GM21825 (cell line): ENCODE measurements around the gene DDX51.
"Not testable (repeated sequence)": the region's sequence is repeated elsewhere in the genome, so short reads cannot be mapped to it uniquely, and the experiment has no call there.

Experiments
- ATAC-seq: cut with Tn5 transposase; IDR thresholded peaks from one replicate; pipeline ENCODE4 v1.9.1; 2021; ENCODE audit warnings: mild to moderate bottlenecking, moderate library complexity; ENCODE audit not compliant: unreplicated experiment

Gene DDX51

DNA sequence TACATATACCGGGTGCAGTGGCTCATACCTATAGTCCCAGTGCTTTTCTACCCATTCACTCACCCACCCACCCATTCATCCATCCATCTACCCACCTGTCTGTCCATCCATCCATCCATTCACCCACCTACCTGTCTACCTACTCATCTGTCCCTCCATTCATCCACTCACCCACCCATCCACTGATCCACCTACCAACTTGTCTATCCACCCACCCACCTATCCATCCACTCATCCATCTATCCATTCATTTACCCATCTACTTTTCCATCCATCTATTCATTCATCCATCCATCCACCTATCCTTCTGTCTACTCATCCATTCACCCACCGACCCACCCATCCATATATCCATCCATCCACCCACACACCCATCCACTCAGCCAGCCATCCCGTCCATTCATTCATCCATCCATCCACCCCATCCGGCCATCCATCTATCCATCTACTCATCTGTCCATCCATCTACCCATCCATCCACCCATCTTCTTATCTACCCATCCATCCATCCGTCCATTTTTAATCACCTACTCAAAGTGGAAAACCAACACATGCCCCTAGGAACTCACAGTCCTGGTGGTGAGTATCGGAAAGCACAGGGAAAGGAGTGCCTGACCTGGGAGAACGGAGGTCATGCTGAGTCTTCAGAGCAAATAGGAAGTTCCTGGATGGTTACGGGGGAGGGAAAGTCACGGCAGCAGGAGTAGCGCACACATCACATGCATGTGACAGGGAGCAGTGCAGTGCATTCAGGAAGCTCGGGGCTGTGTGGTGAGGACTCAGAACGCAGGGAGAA lies 20.0 kb downstream of the DDX51 start:
- ATAC-seq, result no peak

- no peak for ATAC-seq
Observed at GRCh38 chr12:132121283-132121682, 22.8 kb downstream of the DDX51 start.

DNA sequence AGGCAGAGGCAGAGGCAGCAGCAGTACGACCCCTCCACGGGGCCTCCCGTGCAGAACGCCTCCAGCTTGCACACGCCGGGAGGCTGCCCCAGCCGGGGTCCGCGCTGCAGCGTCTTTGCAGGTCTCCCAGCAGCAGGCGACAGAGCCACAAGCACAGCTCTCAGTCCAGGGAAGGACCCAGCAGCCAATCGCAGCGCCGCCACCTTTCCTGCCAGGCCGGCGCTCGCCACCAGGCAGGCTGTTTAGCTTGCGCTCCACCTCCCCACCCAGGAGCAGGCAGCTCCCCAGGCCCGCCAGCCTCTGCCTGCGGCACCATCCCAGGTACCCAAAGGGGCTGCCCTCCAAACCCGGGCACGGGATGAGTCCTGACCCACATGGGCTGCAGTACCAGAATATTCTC lies 25.2 kb downstream of the DDX51 start:
- ATAC-seq, result no peak

GRCh38 chr12:132117558-132117875 lies 26.6 kb downstream of the DDX51 start:
- ATAC-seq, result no peak

DNA sequence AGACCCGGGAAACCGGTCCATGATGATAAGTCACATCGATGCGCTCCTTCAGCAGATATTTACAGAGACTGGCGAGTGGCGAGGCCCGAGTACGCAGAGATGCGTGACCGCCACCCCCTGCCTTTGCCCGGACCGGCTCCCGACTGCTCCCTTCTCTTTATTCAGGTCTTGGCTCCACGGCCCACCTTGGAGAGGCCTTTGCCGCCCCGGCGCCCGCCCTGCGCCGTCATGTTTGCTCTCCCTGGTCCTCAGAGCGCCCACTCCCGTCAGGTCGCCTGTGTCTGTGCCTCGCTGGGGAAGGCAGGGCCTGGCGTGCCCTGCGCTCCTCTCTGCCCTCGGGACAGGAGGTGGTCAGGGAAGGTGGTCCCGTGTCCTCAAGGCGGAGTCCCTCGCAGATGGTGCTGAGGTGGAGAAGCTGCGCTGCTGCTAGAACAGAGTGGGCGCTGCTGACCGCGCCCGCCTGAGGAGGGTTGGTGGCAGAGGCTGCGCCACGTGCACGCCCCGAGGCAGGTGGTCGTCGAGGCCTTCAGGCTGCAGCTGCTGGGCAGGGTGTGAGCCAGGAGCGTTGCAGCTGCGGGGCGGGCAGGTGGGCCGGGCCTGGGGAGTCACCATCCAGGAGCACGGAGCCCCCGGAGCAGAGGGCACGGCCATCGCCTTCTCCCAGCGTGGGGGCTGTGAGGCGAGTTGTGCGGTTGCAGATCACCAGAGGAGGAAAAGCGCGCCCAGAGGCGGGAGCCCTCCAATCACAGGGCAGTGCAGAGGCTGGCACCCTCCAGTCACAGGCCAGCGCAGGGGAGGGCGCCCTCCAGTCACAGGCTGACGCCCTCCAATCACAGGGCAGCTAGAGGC lies 27.2 kb downstream of the DDX51 start:
- ATAC-seq, result no peak

GRCh38 chr12:132115500-132115899 lies 28.6 kb downstream of the DDX51 start:
- ATAC-seq, result no peak

DNA sequence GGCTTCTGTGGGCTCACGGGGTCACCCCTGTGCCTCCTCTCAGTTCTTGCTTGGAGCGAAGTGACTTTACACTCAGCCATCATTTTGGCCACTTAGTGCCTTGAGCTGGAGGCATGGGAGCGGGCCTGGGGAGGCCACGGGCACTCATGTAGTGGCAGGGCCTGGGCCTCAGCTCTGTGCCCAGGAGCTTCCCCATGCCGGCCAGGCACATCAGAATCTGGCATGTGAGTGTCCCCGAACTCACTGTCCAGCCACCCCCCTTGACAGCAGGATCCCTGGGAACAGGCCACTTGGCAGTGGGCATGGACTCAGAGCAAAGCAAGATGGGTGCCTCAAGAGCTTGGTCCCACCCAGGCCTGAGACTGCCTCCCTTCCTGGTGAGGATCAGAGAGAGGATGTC lies 29.5 kb downstream of the DDX51 start:
- ATAC-seq, result no peak

DNA sequence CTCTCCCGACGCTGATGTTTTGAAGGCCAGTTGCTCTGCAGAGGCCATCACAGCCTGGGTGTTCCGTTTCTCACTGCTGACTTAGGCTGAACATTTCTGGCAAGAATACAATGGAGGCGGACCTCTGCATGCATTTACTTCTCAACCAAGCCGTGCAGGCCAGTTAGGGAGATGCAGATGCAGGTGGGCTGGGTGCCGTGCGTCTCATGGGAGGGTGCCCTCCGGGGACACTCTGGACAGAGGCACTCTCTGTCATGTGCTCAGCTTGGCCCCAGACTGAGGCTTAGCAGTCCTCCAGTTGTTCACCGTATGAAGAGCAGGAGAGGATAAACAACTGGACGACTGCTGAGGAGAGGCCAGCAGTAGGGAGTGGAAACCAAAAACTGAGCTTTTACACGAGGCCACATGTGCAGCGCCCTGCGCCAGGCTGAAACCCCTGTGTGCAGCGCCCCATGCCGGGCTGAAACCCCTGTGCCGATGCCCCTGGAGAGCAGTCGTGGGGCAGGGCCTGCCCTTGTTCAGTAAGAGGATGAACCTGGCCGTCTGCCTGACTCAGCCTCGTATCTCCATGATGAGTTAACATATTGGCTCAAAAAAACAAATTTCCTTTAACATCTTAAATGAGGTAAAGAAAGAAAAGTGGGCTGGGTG lies 32.3 kb downstream of the DDX51 start:
- ATAC-seq, result no peak

GRCh38 chr12:132110677-132111076 lies 33.4 kb downstream of the DDX51 start:
- ATAC-seq, result no peak

DNA sequence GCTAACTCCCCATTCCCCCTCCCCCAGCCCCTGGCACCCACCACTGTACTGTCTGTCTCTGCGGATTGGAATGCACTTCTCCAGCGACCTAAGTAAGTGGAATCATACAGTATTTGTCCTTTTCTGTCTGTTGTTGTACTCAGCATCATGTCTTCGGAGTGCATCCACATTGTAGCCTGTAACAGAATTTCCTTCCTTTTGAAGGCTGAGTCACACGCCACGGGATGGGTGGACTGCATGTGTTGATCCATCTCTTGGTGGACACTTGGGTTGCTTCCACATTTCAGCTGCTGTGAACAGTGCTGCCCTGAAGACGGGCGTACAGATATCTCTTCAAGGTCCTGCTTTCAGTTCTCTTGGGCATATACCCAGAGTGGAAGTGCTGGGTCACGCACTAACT lies 34.4 kb downstream of the DDX51 start:
- no peak for ATAC-seq

DNA sequence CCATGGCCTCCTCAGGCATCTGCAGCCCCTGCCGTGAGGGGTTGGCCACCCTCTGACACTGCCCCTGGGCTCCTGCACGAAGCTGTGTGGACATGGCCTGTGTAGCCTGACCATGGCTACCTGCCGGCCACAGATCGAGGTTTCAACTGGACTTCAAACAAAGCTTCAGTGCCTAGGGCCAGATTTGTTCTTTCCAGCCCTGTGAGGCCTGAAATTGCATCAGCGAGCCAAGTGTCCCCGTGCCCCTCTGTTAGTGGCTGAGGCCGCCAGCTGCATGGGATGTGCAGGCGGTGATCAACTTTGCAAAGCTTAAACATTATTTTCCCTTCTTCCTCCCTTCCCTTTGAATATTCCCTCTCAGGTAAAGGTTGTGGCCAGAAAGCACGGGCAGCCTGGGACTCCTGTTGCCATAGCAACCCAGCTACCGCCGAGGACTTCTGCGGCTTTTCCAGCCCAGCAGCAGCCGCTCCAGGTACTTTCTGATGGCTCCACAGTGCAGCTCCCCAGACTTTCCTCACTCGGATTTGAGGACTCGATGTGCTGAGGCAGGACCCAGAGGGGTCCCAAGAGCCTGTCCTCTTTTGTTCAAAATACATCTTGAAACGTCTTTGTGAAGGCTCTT lies 35.8 kb downstream of the DDX51 start:
- no peak for ATAC-seq

- no peak for ATAC-seq
Observed at GRCh38 chr12:132106921-132107320, 37.2 kb downstream of the DDX51 start.

GRCh38 chr12:132105467-132105866 lies 38.7 kb downstream of the DDX51 start:
- no peak for ATAC-seq

GRCh38 chr12:132103542-132104308 lies 40.4 kb downstream of the DDX51 start:
- ATAC-seq, result no peak

DNA sequence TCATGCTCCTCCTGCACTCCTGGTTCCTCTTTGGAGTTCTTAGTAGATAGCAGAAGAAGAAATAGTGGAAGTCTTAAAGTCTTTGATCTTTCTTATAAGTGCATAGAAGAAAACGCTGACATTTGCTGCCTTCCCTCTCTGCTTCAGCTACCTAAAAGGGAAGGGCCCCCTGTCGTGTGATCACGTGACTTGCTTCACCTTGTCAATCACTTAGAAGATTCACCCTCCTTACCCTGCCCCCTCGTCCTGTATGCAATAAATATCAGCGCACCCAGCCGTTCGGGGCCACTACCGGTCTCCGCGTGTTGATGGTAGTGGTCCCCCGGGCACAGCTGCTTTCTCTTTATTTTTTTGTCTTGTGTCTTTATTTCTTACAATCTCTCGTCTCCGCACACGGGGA lies 41.0 kb downstream of the DDX51 start:
- ATAC-seq, result not testable (repeated sequence)

DNA sequence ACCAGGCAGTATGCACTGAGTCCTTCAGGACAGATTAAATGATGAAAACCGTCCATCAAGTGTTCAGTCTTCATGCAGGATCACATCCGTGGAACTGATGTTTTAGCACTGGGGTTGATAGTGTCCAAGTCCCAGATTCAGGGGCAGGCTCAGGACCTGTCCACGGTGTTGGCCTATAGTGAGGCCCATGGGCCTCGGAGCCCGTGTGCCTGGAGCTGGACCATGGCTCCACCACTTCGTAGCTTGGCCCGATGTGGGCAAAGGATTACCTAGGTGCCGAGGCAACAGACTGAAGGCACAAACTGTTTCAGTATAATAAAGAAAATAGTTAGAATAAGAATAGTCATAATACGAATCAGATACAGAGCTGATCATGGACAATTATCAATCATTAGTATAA lies 41.8 kb downstream of the DDX51 start:
- ATAC-seq, result no peak

- ATAC-seq, result no peak
Observed at GRCh38 chr12:132100306-132101065, 43.6 kb downstream of the DDX51 start.

DNA sequence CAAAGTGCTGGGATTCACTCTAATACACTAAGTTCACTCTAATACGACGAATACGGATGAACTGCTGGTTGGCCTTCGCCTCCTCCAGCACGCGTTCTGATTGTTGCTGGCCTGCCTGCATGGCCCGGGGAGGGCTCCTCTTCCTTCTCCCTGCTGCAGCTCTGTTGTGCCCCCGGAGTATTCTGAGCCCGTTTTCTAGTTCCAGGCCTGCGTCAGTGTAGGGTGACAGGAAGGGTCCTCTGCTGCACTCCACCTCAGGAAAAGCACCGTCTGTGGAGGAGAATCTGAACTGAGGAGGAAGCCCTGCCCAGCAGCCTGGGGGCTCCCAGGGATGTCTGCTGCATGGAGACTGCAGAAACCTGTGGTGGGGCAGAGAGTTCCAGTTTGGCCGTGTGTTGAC lies 44.4 kb downstream of the DDX51 start:
- ATAC-seq, result no peak

DNA sequence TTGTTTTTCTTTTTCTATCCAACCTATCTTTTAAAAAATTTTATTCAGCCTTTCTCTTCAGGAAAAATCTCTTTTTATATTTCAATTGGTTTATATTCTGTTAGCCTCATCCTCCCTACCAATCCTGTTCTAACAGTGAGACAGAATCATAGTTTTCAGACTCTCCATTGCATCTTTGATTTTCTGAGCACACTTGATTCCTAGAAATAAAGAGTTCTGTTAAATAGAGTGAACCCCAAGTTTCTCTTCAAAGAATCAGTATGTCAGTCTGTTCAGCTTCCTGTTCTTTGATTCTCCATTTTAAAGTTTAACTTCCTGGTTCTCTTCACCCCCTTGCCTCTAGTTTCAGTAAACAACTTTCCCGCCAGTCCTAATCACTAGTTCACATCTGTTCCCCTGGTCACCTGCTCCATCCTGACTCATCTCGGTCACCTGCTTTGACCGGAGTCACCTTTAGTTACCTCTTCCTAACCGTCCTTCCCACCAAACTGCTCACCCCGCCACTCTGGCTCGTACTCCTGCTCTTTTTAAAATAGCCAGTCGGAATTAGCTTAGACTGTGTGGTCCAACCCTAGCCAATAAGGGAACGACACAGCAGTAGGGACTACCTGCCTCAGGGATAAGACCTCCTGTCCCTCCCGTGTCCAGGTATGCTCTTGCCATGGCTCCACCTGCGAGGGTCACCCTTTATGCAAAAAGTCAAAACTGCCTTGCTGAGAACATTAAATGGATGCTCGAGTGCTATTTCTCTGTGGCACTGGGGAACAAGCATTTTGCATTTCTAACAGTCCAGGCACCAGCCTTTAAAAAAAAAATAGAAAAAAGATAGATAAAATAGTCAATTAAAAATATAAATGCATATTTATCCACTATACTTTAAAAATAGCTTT lies 48.4 kb downstream of the DDX51 start:
- no peak for ATAC-seq
